ENCODE results near the gene KNTC1.

- TF ChIP-seq, protein P1, sequence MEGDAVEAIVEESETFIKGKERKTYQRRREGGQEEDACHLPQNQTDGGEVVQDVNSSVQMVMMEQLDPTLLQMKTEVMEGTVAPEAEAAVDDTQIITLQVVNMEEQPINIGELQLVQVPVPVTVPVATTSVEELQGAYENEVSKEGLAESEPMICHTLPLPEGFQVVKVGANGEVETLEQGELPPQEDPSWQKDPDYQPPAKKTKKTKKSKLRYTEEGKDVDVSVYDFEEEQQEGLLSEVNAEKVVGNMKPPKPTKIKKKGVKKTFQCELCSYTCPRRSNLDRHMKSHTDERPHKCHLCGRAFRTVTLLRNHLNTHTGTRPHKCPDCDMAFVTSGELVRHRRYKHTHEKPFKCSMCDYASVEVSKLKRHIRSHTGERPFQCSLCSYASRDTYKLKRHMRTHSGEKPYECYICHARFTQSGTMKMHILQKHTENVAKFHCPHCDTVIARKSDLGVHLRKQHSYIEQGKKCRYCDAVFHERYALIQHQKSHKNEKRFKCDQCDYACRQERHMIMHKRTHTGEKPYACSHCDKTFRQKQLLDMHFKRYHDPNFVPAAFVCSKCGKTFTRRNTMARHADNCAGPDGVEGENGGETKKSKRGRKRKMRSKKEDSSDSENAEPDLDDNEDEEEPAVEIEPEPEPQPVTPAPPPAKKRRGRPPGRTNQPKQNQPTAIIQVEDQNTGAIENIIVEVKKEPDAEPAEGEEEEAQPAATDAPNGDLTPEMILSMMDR (IDR thresholded peaks at IDR 0.05), result no peak
- TF ChIP-seq POLR2A (IDR thresholded peaks at IDR 0.05), result no peak
These were observed 138.3 kb downstream of the KNTC1 start for GRCh38 chr12:122665349-122665748.

Measured in transverse colon (tissue), 3 donors.